ENCODE results near the gene TMEM184A.
A peak's percentile ranks its signal among the peaks of the same experiment; 100 is the strongest.

The TMEM184A gene

GRCh38 chr7:1572111-1572822 is 16.3 kb upstream of the TMEM184A start:
- peak overlapping the region; percentile 98 for H3K4me3 ChIP-seq
- DNase-seq (ENCODE audit: low spot score): no peak
- peak overlapping the region in 1 of 2 donors; percentile 54 for H3K27ac ChIP-seq
- no peak for TF ChIP-seq CTCF (IDR thresholded peaks at IDR 0.05)

- peak within 1 kb of the TSS; percentile 98 for H3K4me3 ChIP-seq
- H3K27ac ChIP-seq: peak within 1 kb of the TSS; percentile 85 to 96
- no peak for TF ChIP-seq CTCF (IDR thresholded peaks at IDR 0.05)
- peak; percentile 93 for DNase-seq (ENCODE audit: low spot score)
Measured at GRCh38 chr7:1569833-1570632, 14.0 kb upstream of the TMEM184A start, which contains the start of gene PSMG3. TSS of gene PSMG3 (minus strand) at chr7:1570032. CDS start at chr7:1569339, 693 bp downstream.

- DNase-seq (ENCODE audit: low spot score): no peak
- TF ChIP-seq CTCF (IDR thresholded peaks at IDR 0.05): no peak
- H3K27ac ChIP-seq: peak overlapping the region; percentile 85 to 96
- H3K4me3 ChIP-seq: peak overlapping the region; percentile 98
Measured at GRCh38 chr7:1569440-1569832, 13.4 kb upstream of the TMEM184A start.

- no peak for TF ChIP-seq CTCF (IDR thresholded peaks at IDR 0.05)
- DNase-seq (ENCODE audit: low spot score): no peak
- Histone ChIP-seq H3K4me3 (peak overlapping the region; percentile 98), H3K27ac (peak overlapping the region in 1 of 2 donors; percentile 30)
Measured at GRCh38 chr7:1569016-1569415, 13.0 kb upstream of the TMEM184A start.

- H3K4me3 ChIP-seq: no peak overlapping the region
- H3K27ac ChIP-seq: no peak overlapping the region
- no peak for DNase-seq (ENCODE audit: low spot score)
Measured at GRCh38 chr7:1567896-1568510, 12.0 kb upstream of the TMEM184A start.

More at GRCh38 chr7:1567896-1568510, 12.0 kb upstream of the TMEM184A start:
- TF ChIP-seq CTCF (IDR thresholded peaks at IDR 0.05): no peak
